Natural killer cell treated with Interleukin-12 subunit alpha and Interleukin-12 subunit beta and Interleukin-15 and Interleukin-18, amount 100 ng/mL, for 72 hours (primary cell): ENCODE measurements around the gene FLT3. TPM values are rescaled to one million over a fixed set of nuclear protein-coding genes. Genes with fewer than 3 reads are reported as not detected.

Source experiments
- ATAC-seq, 2 donors: fragments of 150-1000 bp; cut with Tn5 transposase in 1 of 2; sonication (Bioruptor Pico), chemical (Tn5 transposase) in 1 of 2; 2 replicates each; pipeline ENCODE4 v1.10.0; 2021
- DNase-seq: peaks from one replicate; pipeline ENCODE4 v3.0.0; 2022; ENCODE audit warnings: low spot score
- H3K27ac Mint-ChIP-seq, 2 donors: 1 replicate in 1 of 2; 2 replicates in 1 of 2; pipeline ENCODE4 v1.8.0; 2022; ENCODE audit warnings: mixed read lengths in 2 of 2, mild to moderate bottlenecking in 1 of 2, moderate library complexity in 1 of 2
- H3K27me3 Mint-ChIP-seq, 2 donors: 1 replicate in 1 of 2; 2 replicates in 1 of 2; pipeline ENCODE4 v1.8.0; 2022; ENCODE audit warnings: mixed read lengths in 2 of 2
- H3K36me3 Mint-ChIP-seq: one replicate; pipeline ENCODE4 v1.8.0; 2022; ENCODE audit warnings: mixed read lengths
- H3K4me1 Mint-ChIP-seq, 2 donors: 1 replicate in 1 of 2; 2 replicates in 1 of 2; pipeline ENCODE4 v1.8.0; 2022; ENCODE audit warnings: low read depth in 2 of 2, mixed read lengths in 2 of 2, mild to moderate bottlenecking in 1 of 2
- H3K4me3 Mint-ChIP-seq: one replicate; pipeline ENCODE4 v1.8.0; 2022; ENCODE audit warnings: mixed read lengths
- H3K9me3 Mint-ChIP-seq: 2 replicates; pipeline ENCODE4 v1.8.0; 2022; ENCODE audit warnings: mixed read lengths
- total RNA-seq, 2 donors: library from RNA; stranded (reverse); gene quantifications; one replicate each; pipeline ENCODE4 v1.2.3, GENCODE V29; 2022

The FLT3 gene
- total RNA-seq, 2 donors from 2014 or later = not detected

- peak; percentile 33 to 65 for ATAC-seq
- H3K27me3 Mint-ChIP-seq = peaks cover 32 to 54% of the 10 kb centered on the region in 2 donors
- DNase-seq = no peak
- no peaks in the 10 kb centered on the region for H3K9me3 Mint-ChIP-seq
- no peak overlapping the region for H3K27ac Mint-ChIP-seq
- peaks cover 7 to 9% of the 10 kb centered on the region in 2 donors for H3K4me1 Mint-ChIP-seq
- peak overlapping the region; percentile 71 for H3K4me3 Mint-ChIP-seq
- no peaks in the 10 kb centered on the region for H3K36me3 Mint-ChIP-seq
Measured at GRCh38 chr13:27954406-27954851, 145.9 kb downstream of the FLT3 start.

GRCh38 chr13:27953676-27954405, 146.5 kb downstream of the FLT3 start:
- no peaks in the 10 kb centered on the region for H3K9me3 Mint-ChIP-seq
- ATAC-seq (peak; percentile 93 to 96), DNase-seq (no peak)
- H3K27ac Mint-ChIP-seq = no peak overlapping the region
- H3K4me1 Mint-ChIP-seq = peaks cover 7 to 9% of the 10 kb centered on the region in 2 donors
- peak overlapping the region; percentile 71 for H3K4me3 Mint-ChIP-seq
- peaks cover 29 to 48% of the 10 kb centered on the region in 2 donors for H3K27me3 Mint-ChIP-seq
- H3K36me3 Mint-ChIP-seq = no peaks in the 10 kb centered on the region

Other genes starting within 250 kb of the FLT3 start
- not detected for gene PDX1, start 180.6 kb downstream of the FLT3 start, total RNA-seq
- not detected for gene CDX2, start 131.3 kb downstream of the FLT3 start, total RNA-seq
- not detected for gene URAD, start 111.9 kb downstream of the FLT3 start, total RNA-seq
- gene PAN3, start 38.0 kb upstream of the FLT3 start, total RNA-seq = 10 to 100 TPM; 38.5 to 43.2 TPM